Fibroblast of lung (primary cell): Measurements from ENCODE around the gene BCL11A.

Experiments used
- EZH2 ChIP-seq: IDR thresholded peaks from 2 replicates; pipeline ENCODE4 v1.5.1; 2012; ENCODE audit warnings: low read length, control low read depth, mild to moderate bottlenecking; ENCODE audit errors: missing control alignments
- TF ChIP-seq, protein P1 (sequence below), 2 donors: IDR thresholded peaks in 1 of 2; conservative IDR thresholded peaks in 1 of 2; 1 replicate in 1 of 2; 2 replicates in 1 of 2; pipeline ENCODE4 v1.5.1; 2011 to 2012; ENCODE audit warnings: low read length in 2 of 2, control low read depth in 1 of 2, inconsistent platforms in 1 of 2, low read depth in 1 of 2, mild to moderate bottlenecking in 1 of 2

- TF ChIP-seq, protein P1, sequence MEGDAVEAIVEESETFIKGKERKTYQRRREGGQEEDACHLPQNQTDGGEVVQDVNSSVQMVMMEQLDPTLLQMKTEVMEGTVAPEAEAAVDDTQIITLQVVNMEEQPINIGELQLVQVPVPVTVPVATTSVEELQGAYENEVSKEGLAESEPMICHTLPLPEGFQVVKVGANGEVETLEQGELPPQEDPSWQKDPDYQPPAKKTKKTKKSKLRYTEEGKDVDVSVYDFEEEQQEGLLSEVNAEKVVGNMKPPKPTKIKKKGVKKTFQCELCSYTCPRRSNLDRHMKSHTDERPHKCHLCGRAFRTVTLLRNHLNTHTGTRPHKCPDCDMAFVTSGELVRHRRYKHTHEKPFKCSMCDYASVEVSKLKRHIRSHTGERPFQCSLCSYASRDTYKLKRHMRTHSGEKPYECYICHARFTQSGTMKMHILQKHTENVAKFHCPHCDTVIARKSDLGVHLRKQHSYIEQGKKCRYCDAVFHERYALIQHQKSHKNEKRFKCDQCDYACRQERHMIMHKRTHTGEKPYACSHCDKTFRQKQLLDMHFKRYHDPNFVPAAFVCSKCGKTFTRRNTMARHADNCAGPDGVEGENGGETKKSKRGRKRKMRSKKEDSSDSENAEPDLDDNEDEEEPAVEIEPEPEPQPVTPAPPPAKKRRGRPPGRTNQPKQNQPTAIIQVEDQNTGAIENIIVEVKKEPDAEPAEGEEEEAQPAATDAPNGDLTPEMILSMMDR (conservative IDR thresholded peaks at IDR 0.05 in 1 of 2, IDR thresholded peaks at IDR 0.05 in 1 of 2; ENCODE audit: low read depth in 1 of 2, low read length in 2 of 2) = no peak
- no peak for TF ChIP-seq EZH2
Observed at GRCh38 chr2:60422826-60423483, 130.5 kb downstream of the BCL11A start.
